ENCODE results near the gene ARHGAP9.

GRCh38 chr12:57528831-57529555 is 49.3 kb upstream of the ARHGAP9 start:
- no peak for TF ChIP-seq RAD21 (IDR thresholded peaks at IDR 0.05 in 1 of 2, conservative IDR thresholded peaks at IDR 0.05 in 1 of 2; ENCODE audit: low read depth in 2 of 2, low read length in 2 of 2)
- no peak for TF ChIP-seq CHD2 (IDR thresholded peaks at IDR 0.05; ENCODE audit: low read length)
- TF ChIP-seq, protein P1, sequence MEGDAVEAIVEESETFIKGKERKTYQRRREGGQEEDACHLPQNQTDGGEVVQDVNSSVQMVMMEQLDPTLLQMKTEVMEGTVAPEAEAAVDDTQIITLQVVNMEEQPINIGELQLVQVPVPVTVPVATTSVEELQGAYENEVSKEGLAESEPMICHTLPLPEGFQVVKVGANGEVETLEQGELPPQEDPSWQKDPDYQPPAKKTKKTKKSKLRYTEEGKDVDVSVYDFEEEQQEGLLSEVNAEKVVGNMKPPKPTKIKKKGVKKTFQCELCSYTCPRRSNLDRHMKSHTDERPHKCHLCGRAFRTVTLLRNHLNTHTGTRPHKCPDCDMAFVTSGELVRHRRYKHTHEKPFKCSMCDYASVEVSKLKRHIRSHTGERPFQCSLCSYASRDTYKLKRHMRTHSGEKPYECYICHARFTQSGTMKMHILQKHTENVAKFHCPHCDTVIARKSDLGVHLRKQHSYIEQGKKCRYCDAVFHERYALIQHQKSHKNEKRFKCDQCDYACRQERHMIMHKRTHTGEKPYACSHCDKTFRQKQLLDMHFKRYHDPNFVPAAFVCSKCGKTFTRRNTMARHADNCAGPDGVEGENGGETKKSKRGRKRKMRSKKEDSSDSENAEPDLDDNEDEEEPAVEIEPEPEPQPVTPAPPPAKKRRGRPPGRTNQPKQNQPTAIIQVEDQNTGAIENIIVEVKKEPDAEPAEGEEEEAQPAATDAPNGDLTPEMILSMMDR (IDR thresholded peaks at IDR 0.05; ENCODE audit: control extremely low read depth in 1 of 3, insufficient read depth in 1 of 3, low read depth in 1 of 3, low read length in 3 of 3), result no peak
- TF ChIP-seq, protein P2, sequence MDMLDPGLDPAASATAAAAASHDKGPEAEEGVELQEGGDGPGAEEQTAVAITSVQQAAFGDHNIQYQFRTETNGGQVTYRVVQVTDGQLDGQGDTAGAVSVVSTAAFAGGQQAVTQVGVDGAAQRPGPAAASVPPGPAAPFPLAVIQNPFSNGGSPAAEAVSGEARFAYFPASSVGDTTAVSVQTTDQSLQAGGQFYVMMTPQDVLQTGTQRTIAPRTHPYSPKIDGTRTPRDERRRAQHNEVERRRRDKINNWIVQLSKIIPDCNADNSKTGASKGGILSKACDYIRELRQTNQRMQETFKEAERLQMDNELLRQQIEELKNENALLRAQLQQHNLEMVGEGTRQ (IDR thresholded peaks at IDR 0.05; ENCODE audit: low read length), result no peak
- TF ChIP-seq SIX5 (IDR thresholded peaks at IDR 0.05; ENCODE audit: low read depth, low read length), result no peak

Measured in H1 (cell line).